Panc1 (cell line): ENCODE measurements around the gene CIB4. TPM values are rescaled to one million over a fixed set of nuclear protein-coding genes. Genes with fewer than 3 reads are reported as not detected.

ENCODE experiments used
- ATAC-seq: fragments of 200-7000 bp; cut with Tn5 transposase; 2 replicates; pipeline ENCODE4 v1.9.1; 2020; ENCODE audit warnings: mild to moderate bottlenecking, moderate library complexity
- BruUV-seq: library from RNA; stranded (reverse); fragments of 400-500 nt; replicated peaks from 2 replicates; lab custom pipeline; 2021; lab: Mats Ljungman, UMichigan
- CTCF ChIA-PET: fragments of 300-600 bp; sonication (Branson Sonifier 250); formaldehyde crosslinking; loops from one replicate; lab custom pipeline; 2022; ENCODE audit warnings: antibody characterized with exemption; lab: Charles Lee
- POLR2A ChIA-PET: fragments of 300-600 bp; sonication (Branson Sonifier 250); formaldehyde crosslinking; loops from one replicate; lab custom pipeline; 2022; ENCODE audit warnings: antibody characterized with exemption; lab: Charles Lee
- DNase-seq: peaks from one replicate; pipeline ENCODE4 v3.0.0-alpha.2; 2010; ENCODE audit warnings: low read depth, low spot score
- H3K27ac ChIP-seq: 2 replicates; pipeline ENCODE4 v1.5.1; 2011; ENCODE audit warnings: mild to moderate bottlenecking, low read length, inconsistent platforms
- H3K27me3 ChIP-seq: fragments of 200-500 bp; sonication (Bioruptor generic); 2 replicates; pipeline ENCODE4 v1.6.0; 2014; ENCODE audit warnings: low read length, inconsistent platforms; ENCODE audit not compliant: control insufficient read depth, insufficient read depth
- H3K36me3 ChIP-seq: fragments of 200-500 bp; sonication (Bioruptor generic); 2 replicates; pipeline ENCODE4 v1.5.1; 2014; ENCODE audit warnings: inconsistent platforms, mild to moderate bottlenecking, low read length, moderate library complexity; ENCODE audit not compliant: control insufficient read depth, insufficient read depth
- H3K4me1 ChIP-seq: 2 replicates; pipeline ENCODE4 v1.5.1; 2011; ENCODE audit warnings: inconsistent platforms, mild to moderate bottlenecking, low read length, moderate library complexity; ENCODE audit not compliant: control insufficient read depth, insufficient read depth
- H3K4me3 ChIP-seq, 2 experiments: 2 replicates each; pipeline ENCODE4 v1.5.1; 2011 to 2012; ENCODE audit warnings: low read depth in 2 of 2, low read length in 2 of 2, mild to moderate bottlenecking in 2 of 2, inconsistent platforms in 1 of 2, moderate library complexity in 1 of 2
- H3K9me3 ChIP-seq: fragments of 200-500 bp; sonication (Bioruptor generic); 2 replicates; pipeline ENCODE4 v1.5.1; 2014; ENCODE audit warnings: low read depth, mild to moderate bottlenecking, inconsistent platforms, low read length, moderate library complexity; ENCODE audit not compliant: control insufficient read depth, insufficient read depth
- POLR2AphosphoS5 ChIP-seq: IDR thresholded peaks from 2 replicates; pipeline ENCODE4 v1.6.1; 2012; ENCODE audit warnings: mild to moderate bottlenecking, low read depth, low read length, moderate library complexity
- SIN3A ChIP-seq: IDR thresholded peaks from 2 replicates; pipeline ENCODE4 v1.6.1; 2012; ENCODE audit warnings: low read depth, mild to moderate bottlenecking, low read length, moderate library complexity, borderline replicate concordance; ENCODE audit not compliant: insufficient read depth
- TCF7L2 ChIP-seq: IDR thresholded peaks from 2 replicates; pipeline ENCODE4 v1.6.1; 2011; ENCODE audit warnings: mild to moderate bottlenecking, low read depth, low read length, inconsistent platforms
- in situ Hi-C: cut with HindIII; loops from 2 replicates; pipeline ENCODE4 v1.10.0; 2016; ENCODE audit warnings: low sequenced_read_pairs, low pct_unique_long_range_greater_than_20kb
- intact Hi-C: fragments of 100-400 bp; cut with micrococcal nuclease; formaldehyde crosslinking; loops from one replicate; pipeline ENCODE4 v1.10.0; 2022; ENCODE audit not compliant: unreplicated experiment
- total RNA-seq: library from RNA; stranded (reverse); gene quantifications from one replicate; pipeline ENCODE4 v1.2.1, GENCODE V29; 2021; ENCODE audit not compliant: unreplicated experiment
- TF ChIP-seq, protein P1 (sequence below), 2 experiments: IDR thresholded peaks; 2 replicates each; pipeline ENCODE4 v1.6.1; 2011 to 2012; ENCODE audit warnings: low read depth in 2 of 2, control low read depth in 1 of 2, low read length in 1 of 2, mild to moderate bottlenecking in 1 of 2, moderate library complexity in 1 of 2; ENCODE audit not compliant: insufficient read depth in 1 of 2
- TF ChIP-seq, protein P2 (sequence below): fragments of 450-650 bp; IDR thresholded peaks from 2 replicates; pipeline ENCODE4 v1.5.1; 2017; ENCODE audit warnings: mild to moderate bottlenecking

CIB4 gene
- total RNA-seq, 1 experiment from 2014 or later, result 0.33 TPM

- Histone ChIP-seq H3K4me1 (no peaks in the 10 kb centered on the region), H3K4me3 (no peak overlapping the region), H3K27me3 (peaks cover 29% of the 10 kb centered on the region), H3K27ac (no peak overlapping the region), H3K36me3 (no peaks in the 10 kb centered on the region), H3K9me3 (no peaks in the 10 kb centered on the region)
- CTCF ChIA-PET, result interaction anchor here (0.8 kb wide), 1 partner anchor 79 kb away, joined by 4 read pairs; no protein-coding TSS in a partner anchor
- ATAC-seq, result no peak
- no TSS peak for BruUV-seq
- intact Hi-C loops (no loop called here), in situ Hi-C loops (no loop called here)
- TF ChIP-seq POLR2AphosphoS5, result no peak
- TF ChIP-seq, protein P1, sequence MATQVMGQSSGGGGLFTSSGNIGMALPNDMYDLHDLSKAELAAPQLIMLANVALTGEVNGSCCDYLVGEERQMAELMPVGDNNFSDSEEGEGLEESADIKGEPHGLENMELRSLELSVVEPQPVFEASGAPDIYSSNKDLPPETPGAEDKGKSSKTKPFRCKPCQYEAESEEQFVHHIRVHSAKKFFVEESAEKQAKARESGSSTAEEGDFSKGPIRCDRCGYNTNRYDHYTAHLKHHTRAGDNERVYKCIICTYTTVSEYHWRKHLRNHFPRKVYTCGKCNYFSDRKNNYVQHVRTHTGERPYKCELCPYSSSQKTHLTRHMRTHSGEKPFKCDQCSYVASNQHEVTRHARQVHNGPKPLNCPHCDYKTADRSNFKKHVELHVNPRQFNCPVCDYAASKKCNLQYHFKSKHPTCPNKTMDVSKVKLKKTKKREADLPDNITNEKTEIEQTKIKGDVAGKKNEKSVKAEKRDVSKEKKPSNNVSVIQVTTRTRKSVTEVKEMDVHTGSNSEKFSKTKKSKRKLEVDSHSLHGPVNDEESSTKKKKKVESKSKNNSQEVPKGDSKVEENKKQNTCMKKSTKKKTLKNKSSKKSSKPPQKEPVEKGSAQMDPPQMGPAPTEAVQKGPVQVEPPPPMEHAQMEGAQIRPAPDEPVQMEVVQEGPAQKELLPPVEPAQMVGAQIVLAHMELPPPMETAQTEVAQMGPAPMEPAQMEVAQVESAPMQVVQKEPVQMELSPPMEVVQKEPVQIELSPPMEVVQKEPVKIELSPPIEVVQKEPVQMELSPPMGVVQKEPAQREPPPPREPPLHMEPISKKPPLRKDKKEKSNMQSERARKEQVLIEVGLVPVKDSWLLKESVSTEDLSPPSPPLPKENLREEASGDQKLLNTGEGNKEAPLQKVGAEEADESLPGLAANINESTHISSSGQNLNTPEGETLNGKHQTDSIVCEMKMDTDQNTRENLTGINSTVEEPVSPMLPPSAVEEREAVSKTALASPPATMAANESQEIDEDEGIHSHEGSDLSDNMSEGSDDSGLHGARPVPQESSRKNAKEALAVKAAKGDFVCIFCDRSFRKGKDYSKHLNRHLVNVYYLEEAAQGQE (IDR thresholded peaks at IDR 0.05; ENCODE audit: insufficient read depth in 1 of 2, low read depth in 2 of 2, low read length in 1 of 2), result no peak
- TF ChIP-seq, protein P2, sequence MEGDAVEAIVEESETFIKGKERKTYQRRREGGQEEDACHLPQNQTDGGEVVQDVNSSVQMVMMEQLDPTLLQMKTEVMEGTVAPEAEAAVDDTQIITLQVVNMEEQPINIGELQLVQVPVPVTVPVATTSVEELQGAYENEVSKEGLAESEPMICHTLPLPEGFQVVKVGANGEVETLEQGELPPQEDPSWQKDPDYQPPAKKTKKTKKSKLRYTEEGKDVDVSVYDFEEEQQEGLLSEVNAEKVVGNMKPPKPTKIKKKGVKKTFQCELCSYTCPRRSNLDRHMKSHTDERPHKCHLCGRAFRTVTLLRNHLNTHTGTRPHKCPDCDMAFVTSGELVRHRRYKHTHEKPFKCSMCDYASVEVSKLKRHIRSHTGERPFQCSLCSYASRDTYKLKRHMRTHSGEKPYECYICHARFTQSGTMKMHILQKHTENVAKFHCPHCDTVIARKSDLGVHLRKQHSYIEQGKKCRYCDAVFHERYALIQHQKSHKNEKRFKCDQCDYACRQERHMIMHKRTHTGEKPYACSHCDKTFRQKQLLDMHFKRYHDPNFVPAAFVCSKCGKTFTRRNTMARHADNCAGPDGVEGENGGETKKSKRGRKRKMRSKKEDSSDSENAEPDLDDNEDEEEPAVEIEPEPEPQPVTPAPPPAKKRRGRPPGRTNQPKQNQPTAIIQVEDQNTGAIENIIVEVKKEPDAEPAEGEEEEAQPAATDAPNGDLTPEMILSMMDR, result no peak
- TF ChIP-seq TCF7L2, result no peak
- no peak for TF ChIP-seq SIN3A
- POLR2A ChIA-PET, result no interaction called here
- no peak for DNase-seq
Observed at GRCh38 chr2:26590980-26591618, 50.1 kb downstream of the CIB4 start.

- intact Hi-C loops, result no loop called here
- Histone ChIP-seq H3K27ac (no peak overlapping the region), H3K4me1 (no peaks in the 10 kb centered on the region), H3K36me3 (no peaks in the 10 kb centered on the region), H3K4me3 (no peak overlapping the region), H3K27me3 (peaks cover 29% of the 10 kb centered on the region), H3K9me3 (no peaks in the 10 kb centered on the region)
- ChIA-PET CTCF (interaction anchor here (0.8 kb wide), 1 partner anchor 78 kb away, joined by 4 read pairs; no protein-coding TSS in a partner anchor), POLR2A (no interaction called here)
- ATAC-seq (no peak), DNase-seq (no peak)
- no TSS peak for BruUV-seq
- in situ Hi-C loops, result no loop called here
- TF ChIP-seq, protein P1 (IDR thresholded peaks at IDR 0.05; ENCODE audit: insufficient read depth in 1 of 2, low read depth in 2 of 2, low read length in 1 of 2), result no peak
- no peak for TF ChIP-seq SIN3A
- TF ChIP-seq, protein P2, result no peak
- no peak for TF ChIP-seq POLR2AphosphoS5
- TF ChIP-seq TCF7L2, result no peak
Observed at GRCh38 chr2:26590508-26590907, 50.7 kb downstream of the CIB4 start.
